Measurements from ENCODE around the gene AHCYL2. TPM values are rescaled to one million over a fixed set of nuclear protein-coding genes. Genes with fewer than 3 reads are reported as not detected.

AHCYL2 gene
- total and polyA plus RNA-seq, 2 donors (not counting 3 experiments of a cell fraction or from before 2014, with no cell fraction given) = 10.8 to 13.5 TPM

GRCh38 chr7:129390314-129390713 is 165.5 kb downstream of the AHCYL2 start:
- H2AFZ ChIP-seq (ENCODE audit: low read depth, low read length) = no peak overlapping the region
- no peaks in the 10 kb centered on the region for H3K27me3 ChIP-seq (ENCODE audit: control insufficient read depth in 2 of 2, insufficient read depth in 2 of 2, low read length in 2 of 2)
- intact Hi-C loops (cut with micrococcal nuclease) = no loop called here
- ChIA-PET POLR2A (no interaction called here), CTCF (interaction anchor here (0.6 to 6.0 kb wide), 10 partner anchors 11 to 108 kb away, joined by 3 to 46 read pairs (median 4); no protein-coding TSS in a partner anchor)
- no peak for DNase-seq (ENCODE audit: low read depth, low spot score)
- no TSS peak for BruUV-seq (replicated peaks)
- dilution Hi-C loops (cut with MboI; ENCODE audit: extremely low pct_ligation_motif_present, low sequenced_read_pairs) = no loop called here
- no peak overlapping the region for H3K27ac ChIP-seq (ENCODE audit: insufficient read depth, low read depth, low read length)
- H3K9me1 ChIP-seq (replicated peaks; ENCODE audit: control insufficient read depth, extremely low read depth, insufficient read depth, low read length) = no peaks in the 10 kb centered on the region
- H3K9me3 ChIP-seq (replicated peaks; ENCODE audit: control insufficient read depth, insufficient read depth, low read length) = no peaks in the 10 kb centered on the region
- TF ChIP-seq GATA2 (IDR thresholded peaks at IDR 0.05; ENCODE audit: insufficient read depth, insufficient read length, low read depth, low read length) (no peak), MAX (IDR thresholded peaks at IDR 0.05; ENCODE audit: insufficient read depth, insufficient read length) (no peak), POLR2A (IDR thresholded peaks at IDR 0.05; ENCODE audit: low read depth, low read length) (no peak), JUN (IDR thresholded peaks at IDR 0.05; ENCODE audit: borderline replicate concordance, insufficient read depth, insufficient read length, low read depth) (no peak), POLR2AphosphoS5 (IDR thresholded peaks at IDR 0.05; ENCODE audit: insufficient read depth, low read depth, low read length) (no peak), MYC (IDR thresholded peaks at IDR 0.05; ENCODE audit: low read depth, low read length) (no peak), EZH2 (IDR thresholded peaks at IDR 0.05; ENCODE audit: borderline replicate concordance, low read depth, low read length, severe bottlenecking) (no peak), CTCF (IDR thresholded peaks at IDR 0.05; ENCODE audit: extremely low read depth in 1 of 2, insufficient read depth in 1 of 2, low read depth in 1 of 2, low read length in 2 of 2) (no peak), FOS (IDR thresholded peaks at IDR 0.05; ENCODE audit: borderline replicate concordance, insufficient read depth, low read length) (no peak)
- no peaks in the 10 kb centered on the region for H3K36me3 ChIP-seq (ENCODE audit: control insufficient read depth in 2 of 2, extremely low read depth in 1 of 2, insufficient read depth in 2 of 2, low read length in 2 of 2)
- H3K79me2 ChIP-seq (ENCODE audit: control insufficient read depth, insufficient read depth, low read length) = no peaks in the 10 kb centered on the region
- no peak overlapping the region for H3K4me2 ChIP-seq (ENCODE audit: insufficient read depth, low read length)
- H4K20me1 ChIP-seq (replicated peaks; ENCODE audit: control insufficient read depth, extremely low read depth, insufficient read depth, low read length) = no peaks in the 10 kb centered on the region
- no peak overlapping the region for H3K9ac ChIP-seq (replicated peaks; ENCODE audit: extremely low read depth, insufficient read depth, low read length)
- no peaks in the 10 kb centered on the region for H3K4me1 ChIP-seq (ENCODE audit: control insufficient read depth, extremely low read depth, insufficient read depth, low read length)
- FAIRE-seq = no peak
- no peak overlapping the region for H3K4me3 ChIP-seq (replicated peaks in 1 of 3; ENCODE audit: insufficient read depth in 1 of 3, low read depth in 1 of 3, low read length in 3 of 3)
